ENCODE data around the gene TRPV4. TPM values are rescaled to one million over a fixed set of nuclear protein-coding genes. Genes with fewer than 3 reads are reported as not detected.

TRPV4 gene
- total and polyA plus RNA-seq, 10 of the 15 experiments (the other 5 are each of a cell fraction or from before 2014, with no cell fraction given): not detected

DNA sequence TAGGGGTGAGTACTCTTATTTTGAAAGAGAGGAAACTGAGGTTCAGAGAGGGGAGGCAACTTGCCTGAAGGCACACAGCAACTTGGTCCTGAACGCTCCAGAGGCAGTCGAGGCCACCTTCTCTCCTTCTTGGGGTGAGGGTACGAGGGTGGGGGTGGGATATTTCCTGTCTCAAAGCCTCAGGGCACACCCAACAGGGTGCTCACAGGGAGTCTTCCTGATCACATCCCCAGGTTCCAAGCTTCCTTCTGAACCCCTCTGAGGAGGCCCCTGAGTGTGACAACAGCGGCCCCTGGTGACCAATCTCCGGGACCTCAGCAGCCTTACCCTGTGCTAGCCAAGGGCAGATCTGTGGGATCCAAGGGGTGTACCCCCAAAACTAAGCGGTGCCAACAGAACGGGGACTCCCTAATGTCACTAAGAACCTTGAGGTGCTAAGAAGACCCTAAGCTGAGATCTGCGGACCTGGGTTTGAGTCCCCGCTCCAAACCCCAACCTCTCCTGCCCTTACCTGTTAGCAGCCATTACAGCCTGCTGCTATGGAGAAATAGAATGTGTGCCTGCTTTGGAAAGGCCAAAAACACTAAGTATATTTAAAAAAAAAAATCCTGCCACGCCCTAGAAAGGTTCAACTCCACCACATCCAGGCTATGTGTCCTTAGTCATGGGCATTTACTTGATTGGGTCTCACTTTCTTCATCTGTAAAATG is 57.9 kb downstream of the TRPV4 start (continued):
- TF ChIP-seq EZH2 (IDR thresholded peaks at IDR 0.05; ENCODE audit: borderline replicate concordance, control insufficient read depth, low read depth, low read length) (no peak), SMAD1 (IDR thresholded peaks at IDR 0.05; ENCODE audit: low read depth, partially characterized antibody) (no peak), NFXL1 (IDR thresholded peaks at IDR 0.05; ENCODE audit: borderline replicate concordance) (peak; percentile 71; the same call in 1 of the 2 replicates), ETV6 (conservative IDR thresholded peaks at IDR 0.05 in 1 of 2, IDR thresholded peaks at IDR 0.05 in 1 of 2; ENCODE audit: borderline replicate concordance in 1 of 2, low read depth in 1 of 2) (no peak), ZBED1 (IDR thresholded peaks at IDR 0.05; ENCODE audit: borderline replicate concordance) (no peak), RAD21 (IDR thresholded peaks at IDR 0.05; ENCODE audit: insufficient read depth, low read depth, low read length) (peak; percentile 89), TBL1XR1 (IDR thresholded peaks at IDR 0.05; ENCODE audit: low read depth, low read length) (no peak), LARP7 (IDR thresholded peaks at IDR 0.05) (0 out of 2 replicates have a peak, but pooled peaks have one; percentile 39), ELK1 (IDR thresholded peaks at IDR 0.05; ENCODE audit: low read depth, low read length) (no peak), ZSCAN29 (IDR thresholded peaks at IDR 0.05) (no peak), STAT1 (conservative IDR thresholded peaks at IDR 0.05) (no peak), HDAC6 (IDR thresholded peaks at IDR 0.05; ENCODE audit: unreplicated experiment) (no peak), POU2F2 (IDR thresholded peaks at IDR 0.05; ENCODE audit: borderline replicate concordance, low read depth, low read length) (no peak), ASH2L (IDR thresholded peaks at IDR 0.05; ENCODE audit: borderline replicate concordance, low read depth) (no peak), SMC3 (IDR thresholded peaks at IDR 0.05; ENCODE audit: borderline replicate concordance, low read length) (peak; percentile 75), CHD2 (IDR thresholded peaks at IDR 0.05; ENCODE audit: borderline replicate concordance, low read depth, low read length) (no peak), NBN (IDR thresholded peaks at IDR 0.05) (no peak), SKIL (IDR thresholded peaks at IDR 0.05; ENCODE audit: low read depth, poor library complexity, severe bottlenecking) (no peak), ZNF274 (IDR thresholded peaks at IDR 0.05; ENCODE audit: insufficient read depth, insufficient read length) (no peak), SMARCA5 (IDR thresholded peaks at IDR 0.05) (peak; percentile 84), MLLT1 (IDR thresholded peaks at IDR 0.05) (no peak), SUPT20H (IDR thresholded peaks at IDR 0.05; ENCODE audit: borderline replicate concordance, control insufficient read depth, low read depth, low read length) (no peak), SP1 (IDR thresholded peaks at IDR 0.05; ENCODE audit: low read depth, low read length) (no peak), YY1 (IDR thresholded peaks at IDR 0.05; ENCODE audit: low read depth, low read length) (0 out of 2 replicates have a peak, but pooled peaks have one; percentile 39)
- TF ChIP-seq, protein P1, sequence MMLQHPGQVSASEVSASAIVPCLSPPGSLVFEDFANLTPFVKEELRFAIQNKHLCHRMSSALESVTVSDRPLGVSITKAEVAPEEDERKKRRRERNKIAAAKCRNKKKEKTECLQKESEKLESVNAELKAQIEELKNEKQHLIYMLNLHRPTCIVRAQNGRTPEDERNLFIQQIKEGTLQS (IDR thresholded peaks at IDR 0.05; ENCODE audit: borderline replicate concordance, extremely low read depth, low read depth, low read length): no peak

All from GM12878 (cell line).